Effector CD4-positive, alpha-beta T cell (primary cell): ENCODE results near the gene ETV4.
"Not testable (repeated sequence)": the region's sequence is repeated elsewhere in the genome, so short reads cannot be mapped to it uniquely, and the experiment has no call there.

Experiments
- DNase-seq: peaks from one replicate; pipeline ENCODE4 v3.0.0-alpha.2; 2020

The ETV4 gene

GRCh38 chr17:43509440-43509839, 36.7 kb downstream of the ETV4 start:
- DNase-seq, result not testable (repeated sequence)

DNA sequence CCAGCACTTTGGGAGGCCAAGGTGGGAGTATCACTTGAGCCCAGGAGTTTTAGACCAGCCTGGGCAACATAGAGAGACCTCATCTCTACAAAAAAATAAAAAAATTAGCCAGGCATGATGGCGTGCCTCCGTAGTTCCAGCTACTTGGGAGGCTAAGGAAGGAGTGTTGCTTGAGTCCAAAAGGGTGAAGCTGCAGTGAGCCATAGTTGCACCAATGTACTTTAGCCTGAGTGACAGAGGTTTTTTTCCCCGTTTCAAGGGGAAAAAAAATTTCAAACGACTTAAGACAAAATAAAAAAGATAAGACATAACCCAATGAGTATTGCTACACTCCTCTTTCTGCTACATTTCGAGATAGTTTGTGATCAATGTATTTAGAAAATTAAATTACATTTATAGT, 55.5 kb downstream of the ETV4 start:
- DNase-seq, result no peak

DNA sequence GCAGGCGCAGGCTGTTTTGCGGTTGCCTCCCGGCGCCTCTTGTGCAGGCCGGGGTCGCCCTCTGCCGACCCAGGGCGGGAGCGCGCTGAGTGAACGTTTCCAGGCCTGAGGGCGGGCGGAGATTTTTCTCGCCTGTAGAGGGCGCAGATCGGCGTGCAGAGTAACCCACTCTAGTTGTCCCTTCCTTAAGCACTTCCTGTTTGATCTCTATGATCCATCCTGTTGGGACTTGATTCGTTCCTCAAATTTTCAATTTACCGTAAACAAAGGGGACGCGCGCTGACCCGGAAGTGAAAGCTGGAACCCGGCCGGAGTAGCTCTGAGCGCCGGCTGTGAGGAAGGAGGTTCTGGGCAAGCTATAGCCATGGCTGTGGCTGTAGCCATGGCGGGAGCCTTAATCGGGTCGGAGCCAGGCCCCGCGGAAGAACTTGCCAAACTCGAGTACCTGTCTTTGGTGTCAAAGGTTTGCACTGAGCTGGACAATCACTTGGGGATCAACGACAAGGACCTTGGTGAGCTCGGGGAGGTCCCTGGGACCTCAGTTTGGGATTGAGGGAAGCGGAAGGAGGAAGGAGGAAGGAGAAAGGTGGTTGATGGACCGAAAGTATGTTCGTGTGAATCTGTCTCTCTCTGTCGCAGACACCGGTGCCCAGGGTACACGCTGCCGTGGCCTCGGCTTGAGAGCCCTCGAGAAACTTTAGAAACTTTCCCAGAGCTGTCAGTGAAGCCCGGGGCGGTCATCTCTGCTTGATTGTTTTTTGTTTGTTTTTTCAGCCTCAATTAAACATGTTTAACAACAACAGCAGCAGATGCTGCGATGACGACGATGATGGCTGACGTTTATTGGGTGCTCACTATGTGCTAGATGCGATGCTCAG, 62.2 kb downstream of the ETV4 start, which contains the start of gene DHX8:
DHX8 (plus strand) TSS at position 302 of the 878 bp plus-strand sequence; CDS start at position 365, 63 bp downstream.
- peak; percentile 99 for DNase-seq

GRCh38 chr17:43482103-43483012, 63.8 kb downstream of the ETV4 start:
- no peak for DNase-seq

DNA sequence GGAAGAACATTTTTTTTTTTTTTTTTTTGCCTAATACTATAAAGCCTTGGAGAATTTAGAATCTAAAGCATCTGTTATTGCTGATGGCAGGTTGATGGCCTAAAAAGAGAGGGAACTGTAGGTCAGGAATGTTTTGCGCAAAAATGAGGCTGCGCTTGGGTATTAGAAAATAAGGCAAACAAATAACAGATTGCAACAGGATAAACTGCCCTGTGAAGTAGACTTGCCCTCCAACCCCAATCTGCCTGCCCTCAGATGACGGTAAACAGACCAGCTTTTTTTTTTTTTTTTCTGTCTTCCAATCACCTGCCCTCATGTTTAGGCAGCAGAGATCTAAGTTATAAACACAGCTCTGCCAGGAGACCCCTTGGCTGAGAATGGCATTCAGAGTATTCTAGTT, 66.2 kb downstream of the ETV4 start:
- no peak for DNase-seq
